K562 (cell line): ENCODE results near the gene GNG14. TPM values are rescaled to one million over a fixed set of nuclear protein-coding genes. Genes with fewer than 3 reads are reported as not detected.

ENCODE experiments used
- GTF2A2 ChIP-seq: IDR thresholded peaks from 2 replicates; pipeline ENCODE4 v1.6.1; 2016; ENCODE audit warnings: mild to moderate bottlenecking, missing genetic modification characterization, missing compliant biosample characterization
- KDM4B ChIP-seq, 2 experiments: fragments of 450-650 bp in 1 of 2; sonication (generic) in 1 of 2; IDR thresholded peaks; 2 replicates each; pipeline ENCODE4 v1.6.1; 2016 to 2017; ENCODE audit warnings: borderline replicate concordance in 2 of 2, antibody characterized with exemption in 1 of 2, low read depth in 1 of 2, mild to moderate bottlenecking in 1 of 2
- SAFB ChIP-seq: fragments of 200-400 bp; formaldehyde crosslinking; IDR thresholded peaks from 2 replicates; pipeline ENCODE4 v1.6.1; 2017; ENCODE audit warnings: low read depth, low read length, borderline replicate concordance
- SFPQ ChIP-seq: fragments of 200-400 bp; formaldehyde crosslinking; IDR thresholded peaks from 2 replicates; pipeline ENCODE4 v1.6.1; 2017; ENCODE audit warnings: mild to moderate bottlenecking, low read depth, low read length, moderate library complexity
- SIRT6 ChIP-seq: IDR thresholded peaks from one replicate; pipeline ENCODE4 v1.6.1; 2012; ENCODE audit warnings: low read depth, mild to moderate bottlenecking, control low read depth, inconsistent platforms, low read length, moderate library complexity
- STAG1 ChIP-seq: sonication (generic); formaldehyde crosslinking; IDR thresholded peaks from 2 replicates; pipeline ENCODE4 v1.5.0; 2020; ENCODE audit warnings: missing genetic modification reagents, borderline replicate concordance
- ZBTB40 ChIP-seq, 2 experiments: fragments of 450-650 bp in 1 of 2; sonication (generic) in 1 of 2; formaldehyde crosslinking in 1 of 2; IDR thresholded peaks; 2 replicates each; pipeline versions ENCODE4 v1.7.1 to v1.9.0; 2016 to 2022; ENCODE audit warnings: inconsistent platforms in 1 of 2, mild to moderate bottlenecking in 1 of 2, missing genetic modification reagents in 1 of 2
- ZBTB43 ChIP-seq: sonication (generic); formaldehyde crosslinking; IDR thresholded peaks from 2 replicates; pipeline ENCODE4 v1.8.0; 2023; ENCODE audit warnings: mild to moderate bottlenecking, missing genetic modification reagents
- ZNF655 ChIP-seq: fragments of 250-450 bp; sonication (Bioruptor Pico); IDR thresholded peaks from 2 replicates; pipeline ENCODE4 v1.5.0; 2021
- polyA plus RNA-seq, 8 experiments: library from polyadenylated mRNA; depleted of rRNA in 4 of 8; stranded (reverse) in 5 of 8; unstranded in 3 of 8; fragments of >200 nt; fragmentation: Nextera tagmentation in 2 of 8; fragmentation: Illumina TruSeq in 1 of 8; extraction: Ambion mirVana in 2 of 8; extraction: Trizol in 1 of 8; gene quantifications; 2 replicates each; pipeline versions ENCODE4 v1.2.1 to v1.2.3, GENCODE V29; 2011 to 2014; ENCODE audit warnings: inconsistent platforms in 1 of 8, missing spikeins in 1 of 8
- total RNA-seq, 7 experiments: library from RNA; depleted of rRNA in 6 of 7; stranded (reverse); fragments of >200 nt in 6 of 7; fragmentation: Illumina TruSeq in 2 of 7; extraction: Trizol in 2 of 7; gene quantifications; 2 replicates each; pipeline versions ENCODE4 v1.2.1 to v1.2.3, GENCODE V29; 2011 to 2021; ENCODE audit warnings: low replicate concordance in 1 of 7

Gene GNG14
- total and polyA plus RNA-seq, 9 of the 15 experiments (the other 6 are each of a cell fraction or from before 2014, with no cell fraction given), result not detected

GRCh38 chr19:12681074-12681987, 6.5 kb upstream of the GNG14 start, which contains the start of gene DHPS (continued):
- peak; percentile 97 for TF ChIP-seq ZBTB40 (IDR thresholded peaks at IDR 0.05)
- no peak for TF ChIP-seq ZBTB40 (CRISPR knock-in tag; IDR thresholded peaks at IDR 0.05)
- TF ChIP-seq ZBTB43 (CRISPR knock-in tag), result peak; percentile 71; the same call in 1 of the 2 replicates
- TF ChIP-seq ZNF655, result no peak
- TF ChIP-seq SAFB, result no peak
- TF ChIP-seq SIRT6, result no peak
- TF ChIP-seq STAG1 (CRISPR knock-in tag), result peak; percentile 28; the same call in 1 of the 2 replicates
- no peak for TF ChIP-seq SFPQ
- 0 out of 4 replicates have a peak, but pooled peaks of 1 of the 2 experiments have one; percentile 59 for TF ChIP-seq KDM4B (IDR thresholded peaks at IDR 0.05; ENCODE audit: borderline replicate concordance in 2 of 2, low read depth in 1 of 2)
- TF ChIP-seq GTF2A2, result 0 out of 2 replicates have a peak, but pooled peaks have one; percentile 56
